SH-SY5Y (cell line): ENCODE results near the gene CARD11.
A peak's percentile ranks its signal among the peaks of the same experiment; 100 is the strongest.

ENCODE experiments used
- GATA2 ChIP-seq: IDR thresholded peaks from 2 replicates; pipeline ENCODE4 v1.6.1; 2011; ENCODE audit warnings: mild to moderate bottlenecking, low read depth, low read length
- GATA3 ChIP-seq: IDR thresholded peaks from 2 replicates; pipeline ENCODE4 v1.6.1; 2011; ENCODE audit warnings: low read depth, mild to moderate bottlenecking, low read length, moderate library complexity

CARD11 gene

GRCh38 chr7:2929321-2930201 lies 114.1 kb downstream of the CARD11 start:
- TF ChIP-seq GATA2 (no peak; the same call in 1 of the 2 replicates), GATA3 (no peak)

- TF ChIP-seq GATA2 (peak; percentile 96), GATA3 (no peak)
Measured at GRCh38 chr7:2928613-2929311, 114.9 kb downstream of the CARD11 start.

GRCh38 chr7:2928256-2928612 lies 115.4 kb downstream of the CARD11 start:
- TF ChIP-seq GATA3 (no peak), GATA2 (no peak)

GRCh38 chr7:2927592-2927991 lies 116.1 kb downstream of the CARD11 start:
- TF ChIP-seq GATA2 = no peak
- TF ChIP-seq GATA3 = no peak

GRCh38 chr7:2926896-2927405 lies 116.7 kb downstream of the CARD11 start:
- no peak for TF ChIP-seq GATA2

GRCh38 chr7:2926120-2926895 lies 117.4 kb downstream of the CARD11 start:
- TF ChIP-seq GATA3 (no peak), GATA2 (no peak)

- TF ChIP-seq GATA3 (no peak), GATA2 (no peak)
Measured at GRCh38 chr7:2924866-2925840, 118.5 kb downstream of the CARD11 start.

- no peak for TF ChIP-seq GATA2
- no peak for TF ChIP-seq GATA3
Measured at GRCh38 chr7:2923886-2924574, 119.6 kb downstream of the CARD11 start.

- TF ChIP-seq GATA2 (no peak), GATA3 (no peak)
Measured at GRCh38 chr7:2923291-2923781, 120.3 kb downstream of the CARD11 start.

GRCh38 chr7:2922866-2923265 lies 120.8 kb downstream of the CARD11 start:
- TF ChIP-seq GATA2 (no peak), GATA3 (no peak)

GRCh38 chr7:2922348-2922691 lies 121.3 kb downstream of the CARD11 start:
- TF ChIP-seq GATA3 = no peak
- TF ChIP-seq GATA2 = no peak

GRCh38 chr7:2921653-2922347 lies 121.9 kb downstream of the CARD11 start:
- TF ChIP-seq GATA2 = no peak
- TF ChIP-seq GATA3 = no peak

GRCh38 chr7:2920956-2921652 lies 122.6 kb downstream of the CARD11 start:
- peak; percentile 82 for TF ChIP-seq GATA2
- TF ChIP-seq GATA3 = no peak
